Fibroblast of the aortic adventitia (primary cell): Measurements from ENCODE around the gene ATG12. TPM values are rescaled to one million over a fixed set of nuclear protein-coding genes. Genes with fewer than 3 reads are reported as not detected.

Experiments used
- DNase-seq: peaks from one replicate; pipeline ENCODE4 v3.0.0-alpha.2; 2010; ENCODE audit warnings: low read depth
- H3K4me3 ChIP-seq: 2 replicates; pipeline ENCODE4 v1.5.1; 2011; ENCODE audit warnings: low read depth, mild to moderate bottlenecking, control low read depth, low read length, moderate library complexity
- total RNA-seq: library from RNA; depleted of rRNA; stranded (reverse); fragments of >200 nt; gene quantifications from 2 replicates; pipeline ENCODE4 v1.2.3, GENCODE V29; 2012; ENCODE audit warnings: low replicate concordance
- TF ChIP-seq, protein P1 (sequence below): IDR thresholded peaks from 2 replicates; pipeline ENCODE4 v1.5.1; 2011; ENCODE audit warnings: mild to moderate bottlenecking, low read length, control low read depth, inconsistent platforms; ENCODE audit not compliant: insufficient read depth

The ATG12 gene
- total RNA-seq, 1 donor, result 105 TPM

DNA sequence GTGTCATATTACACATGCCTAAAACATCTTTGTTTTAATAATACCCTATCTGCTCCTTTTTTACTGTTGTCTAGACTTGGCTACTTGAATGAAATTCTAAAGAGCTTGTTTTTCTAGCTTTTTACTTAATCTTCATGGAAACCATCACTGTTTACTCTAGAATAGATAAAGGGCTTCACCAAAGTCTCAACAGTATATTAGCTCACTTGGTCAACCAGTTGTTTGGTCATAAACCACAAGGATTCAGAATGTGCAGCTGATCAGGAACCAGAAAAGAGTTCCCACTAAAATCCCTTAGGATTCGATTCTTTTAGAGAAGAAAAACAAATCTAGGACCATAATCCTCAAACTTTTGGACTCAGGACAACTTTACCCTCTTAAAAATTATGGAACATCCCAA lies 62.9 kb downstream of the ATG12 start:
- no peak overlapping the region for H3K4me3 ChIP-seq
- DNase-seq, result peak; percentile 22
- TF ChIP-seq, protein P1, sequence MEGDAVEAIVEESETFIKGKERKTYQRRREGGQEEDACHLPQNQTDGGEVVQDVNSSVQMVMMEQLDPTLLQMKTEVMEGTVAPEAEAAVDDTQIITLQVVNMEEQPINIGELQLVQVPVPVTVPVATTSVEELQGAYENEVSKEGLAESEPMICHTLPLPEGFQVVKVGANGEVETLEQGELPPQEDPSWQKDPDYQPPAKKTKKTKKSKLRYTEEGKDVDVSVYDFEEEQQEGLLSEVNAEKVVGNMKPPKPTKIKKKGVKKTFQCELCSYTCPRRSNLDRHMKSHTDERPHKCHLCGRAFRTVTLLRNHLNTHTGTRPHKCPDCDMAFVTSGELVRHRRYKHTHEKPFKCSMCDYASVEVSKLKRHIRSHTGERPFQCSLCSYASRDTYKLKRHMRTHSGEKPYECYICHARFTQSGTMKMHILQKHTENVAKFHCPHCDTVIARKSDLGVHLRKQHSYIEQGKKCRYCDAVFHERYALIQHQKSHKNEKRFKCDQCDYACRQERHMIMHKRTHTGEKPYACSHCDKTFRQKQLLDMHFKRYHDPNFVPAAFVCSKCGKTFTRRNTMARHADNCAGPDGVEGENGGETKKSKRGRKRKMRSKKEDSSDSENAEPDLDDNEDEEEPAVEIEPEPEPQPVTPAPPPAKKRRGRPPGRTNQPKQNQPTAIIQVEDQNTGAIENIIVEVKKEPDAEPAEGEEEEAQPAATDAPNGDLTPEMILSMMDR, result no peak

Other genes with a start within 250 kb of the ATG12 start
- gene TICAM2, start 239.1 kb downstream of the ATG12 start, total RNA-seq, result 9.1 and 19.1 TPM in 2 replicates
- 30.5 and 181 TPM in 2 replicates for gene TMED7, start 215.5 kb downstream of the ATG12 start, total RNA-seq
- gene CDO1, start 24.9 kb downstream of the ATG12 start, total RNA-seq, result 7.0 and 24.8 TPM in 2 replicates
- 109 and 237 TPM in 2 replicates for gene AP3S1, start 370 bp upstream of the ATG12 start, total RNA-seq
- 0.90 TPM in 1 of 2 replicates, not detected in the other for gene LVRN, start 120.9 kb upstream of the ATG12 start, total RNA-seq
- 0.18 TPM in 1 of 2 replicates, not detected in the other for gene ARL14EPL, start 190.9 kb upstream of the ATG12 start, total RNA-seq
- 4.7 and 37.3 TPM in 2 replicates for gene COMMD10, start 243.5 kb upstream of the ATG12 start, total RNA-seq